Effector memory CD8-positive, alpha-beta T cell (primary cell): Measurements from ENCODE around the gene HDAC7.

Experiments
- ATAC-seq: fragments of 150-1000 bp; cut with Tn5 transposase; replicated peaks from 2 replicates; pipeline ENCODE4 v1.10.0; 2021; ENCODE audit warnings: mild to moderate bottlenecking, moderate library complexity
- DNase-seq, 3 experiments: peaks; one replicate each; pipeline ENCODE4 v3.0.0; 2021
- H3K27ac Mint-ChIP-seq, 2 donors: one replicate each; pipeline ENCODE4 v1.8.0; 2022; ENCODE audit warnings: mild to moderate bottlenecking in 2 of 2, mixed read lengths in 2 of 2, moderate library complexity in 2 of 2
- H3K27me3 Mint-ChIP-seq, 2 donors: one replicate each; pipeline ENCODE4 v1.8.0; 2022; ENCODE audit warnings: mixed read lengths in 2 of 2
- H3K36me3 Mint-ChIP-seq: one replicate; pipeline ENCODE4 v1.8.0; 2022; ENCODE audit warnings: mild to moderate bottlenecking, moderate library complexity, mixed read lengths; ENCODE audit not compliant: insufficient read depth
- H3K4me1 Mint-ChIP-seq, 2 donors: one replicate each; pipeline ENCODE4 v1.8.0; 2022; ENCODE audit warnings: low read depth in 2 of 2, mixed read lengths in 2 of 2
- H3K4me3 Mint-ChIP-seq, 2 donors: one replicate each; pipeline ENCODE4 v1.8.0; 2022; ENCODE audit warnings: mild to moderate bottlenecking in 2 of 2, mixed read lengths in 2 of 2, moderate library complexity in 2 of 2
- H3K9me3 Mint-ChIP-seq, 2 donors: one replicate each; pipeline ENCODE4 v1.8.0; 2022; ENCODE audit warnings: mixed read lengths in 2 of 2

The HDAC7 gene

GRCh38 chr12:47747126-47747525 lies 72.6 kb downstream of the HDAC7 start:
- DNase-seq (no peak), ATAC-seq (no peak)

GRCh38 chr12:47746523-47746922 lies 73.2 kb downstream of the HDAC7 start:
- Mint-ChIP-seq H3K36me3 (no peaks in the 10 kb centered on the region), H3K4me3 (no peak overlapping the region), H3K4me1 (peaks cover 9 to 12% of the 10 kb centered on the region in 2 donors), H3K9me3 (no peaks in the 10 kb centered on the region), H3K27me3 (peaks cover 35 to 61% of the 10 kb centered on the region in 2 donors), H3K27ac (peak overlapping the region; percentile 44 to 62)
- no peak for ATAC-seq
- no peak for DNase-seq

More at GRCh38 chr12:47747126-47747525, 72.6 kb downstream of the HDAC7 start:
- no peak overlapping the region for H3K27ac Mint-ChIP-seq
- H3K36me3 Mint-ChIP-seq, result no peaks in the 10 kb centered on the region
- H3K27me3 Mint-ChIP-seq, result peaks cover 35 to 61% of the 10 kb centered on the region in 2 donors
- H3K9me3 Mint-ChIP-seq, result no peaks in the 10 kb centered on the region
- H3K4me1 Mint-ChIP-seq, result peaks cover 8 to 11% of the 10 kb centered on the region in 2 donors
- H3K4me3 Mint-ChIP-seq, result no peak overlapping the region

- Mint-ChIP-seq H3K4me3 (no peak overlapping the region), H3K27me3 (peaks cover 35 to 61% of the 10 kb centered on the region in 2 donors), H3K4me1 (peaks cover 14 to 17% of the 10 kb centered on the region in 2 donors), H3K36me3 (no peaks in the 10 kb centered on the region), H3K9me3 (no peaks in the 10 kb centered on the region), H3K27ac (peak overlapping the region in 1 of 2 donors; percentile 44)
- ATAC-seq (no peak), DNase-seq (no peak)
Measured at GRCh38 chr12:47746073-47746472, 73.6 kb downstream of the HDAC7 start.

GRCh38 chr12:47745485-47746041 lies 74.1 kb downstream of the HDAC7 start:
- peaks cover 19 to 22% of the 10 kb centered on the region in 2 donors for H3K4me1 Mint-ChIP-seq
- H3K36me3 Mint-ChIP-seq, result no peaks in the 10 kb centered on the region
- no peak for DNase-seq
- H3K27ac Mint-ChIP-seq, result no peak overlapping the region
- ATAC-seq, result no peak
- no peaks in the 10 kb centered on the region for H3K9me3 Mint-ChIP-seq
- H3K4me3 Mint-ChIP-seq, result no peak overlapping the region
- peaks cover 35 to 61% of the 10 kb centered on the region in 2 donors for H3K27me3 Mint-ChIP-seq

- Mint-ChIP-seq H3K27ac (peak overlapping the region in 1 of 2 donors; percentile 1), H3K36me3 (peaks cover 3% of the 10 kb centered on the region), H3K4me3 (no peak overlapping the region), H3K27me3 (peaks cover 32 to 57% of the 10 kb centered on the region in 2 donors), H3K9me3 (no peaks in the 10 kb centered on the region), H3K4me1 (peaks cover 24 to 27% of the 10 kb centered on the region in 2 donors)
- no peak for ATAC-seq
- DNase-seq, result no peak
Measured at GRCh38 chr12:47744778-47745436, 74.8 kb downstream of the HDAC7 start.

GRCh38 chr12:47744005-47744651 lies 75.6 kb downstream of the HDAC7 start:
- DNase-seq, result peak; percentile 37 to 42 (median 37)
- no peak for ATAC-seq
- peaks cover 29 to 49% of the 10 kb centered on the region in 2 donors for H3K27me3 Mint-ChIP-seq
- no peak overlapping the region for H3K27ac Mint-ChIP-seq
- peaks cover 3% of the 10 kb centered on the region for H3K36me3 Mint-ChIP-seq
- no peaks in the 10 kb centered on the region for H3K9me3 Mint-ChIP-seq
- H3K4me3 Mint-ChIP-seq, result no peak overlapping the region
- H3K4me1 Mint-ChIP-seq, result peaks cover 25 to 32% of the 10 kb centered on the region in 2 donors

GRCh38 chr12:47743311-47743860 lies 76.3 kb downstream of the HDAC7 start:
- DNase-seq (no peak), ATAC-seq (no peak)
- no peak overlapping the region for H3K27ac Mint-ChIP-seq
- no peak overlapping the region for H3K4me3 Mint-ChIP-seq
- peaks cover 30 to 32% of the 10 kb centered on the region in 2 donors for H3K4me1 Mint-ChIP-seq
- H3K36me3 Mint-ChIP-seq, result peaks cover 3% of the 10 kb centered on the region
- peaks cover 29 to 42% of the 10 kb centered on the region in 2 donors for H3K27me3 Mint-ChIP-seq
- H3K9me3 Mint-ChIP-seq, result no peaks in the 10 kb centered on the region

GRCh38 chr12:47742253-47742825 lies 77.4 kb downstream of the HDAC7 start:
- Mint-ChIP-seq H3K27me3 (peaks cover 29 to 41% of the 10 kb centered on the region in 2 donors), H3K36me3 (peaks cover 3% of the 10 kb centered on the region), H3K4me3 (peak overlapping the region in 1 of 2 donors; percentile 28), H3K27ac (no peak overlapping the region), H3K9me3 (no peaks in the 10 kb centered on the region), H3K4me1 (peaks cover 32 to 34% of the 10 kb centered on the region in 2 donors)
- peak; percentile 59 to 67 (median 63) for DNase-seq
- ATAC-seq, result peak; percentile 17

GRCh38 chr12:47741340-47741703 lies 78.4 kb downstream of the HDAC7 start:
- Mint-ChIP-seq H3K9me3 (no peaks in the 10 kb centered on the region), H3K4me1 (peaks cover 32 to 39% of the 10 kb centered on the region in 2 donors), H3K27ac (peak overlapping the region in 1 of 2 donors; percentile 49), H3K27me3 (peaks cover 19 to 40% of the 10 kb centered on the region in 2 donors), H3K4me3 (peak overlapping the region; percentile 55 to 68), H3K36me3 (peaks cover 3% of the 10 kb centered on the region)
- DNase-seq (peak; percentile 67 to 82 (median 80)), ATAC-seq (peak; percentile 92)

- Mint-ChIP-seq H3K27me3 (peaks cover 18 to 35% of the 10 kb centered on the region in 2 donors), H3K4me1 (peaks cover 33 to 39% of the 10 kb centered on the region in 2 donors), H3K27ac (peak overlapping the region in 1 of 2 donors; percentile 49), H3K4me3 (peak overlapping the region; percentile 55 to 68), H3K36me3 (peaks cover 3% of the 10 kb centered on the region), H3K9me3 (no peaks in the 10 kb centered on the region)
- ATAC-seq (no peak), DNase-seq (no peak)
Measured at GRCh38 chr12:47740606-47741339, 78.9 kb downstream of the HDAC7 start.

- Mint-ChIP-seq H3K36me3 (peaks cover 3% of the 10 kb centered on the region), H3K27ac (peak overlapping the region in 1 of 2 donors; percentile 54), H3K27me3 (peaks cover 15 to 27% of the 10 kb centered on the region in 2 donors), H3K4me3 (peak overlapping the region; percentile 55 to 68), H3K4me1 (peaks cover 33 to 39% of the 10 kb centered on the region in 2 donors), H3K9me3 (no peaks in the 10 kb centered on the region)
- no peak for DNase-seq
- no peak for ATAC-seq
Measured at GRCh38 chr12:47739979-47740378, 79.7 kb downstream of the HDAC7 start.

- H3K4me1 Mint-ChIP-seq, result peaks cover 33 to 39% of the 10 kb centered on the region in 2 donors
- H3K9me3 Mint-ChIP-seq, result no peaks in the 10 kb centered on the region
- H3K27me3 Mint-ChIP-seq, result peaks cover 9 to 20% of the 10 kb centered on the region in 2 donors
- no peak overlapping the region for H3K4me3 Mint-ChIP-seq
- peaks cover 3% of the 10 kb centered on the region for H3K36me3 Mint-ChIP-seq
- ATAC-seq, result no peak
- DNase-seq, result no peak
- peak overlapping the region in 1 of 2 donors; percentile 54 for H3K27ac Mint-ChIP-seq
Measured at GRCh38 chr12:47739297-47739696, 80.4 kb downstream of the HDAC7 start.
